ENCODE data around the gene ATP6V0C. TPM values are rescaled to one million over a fixed set of nuclear protein-coding genes. Genes with fewer than 3 reads are reported as not detected.
A peak's percentile ranks its signal among the peaks of the same experiment; 100 is the strongest.

ATP6V0C gene
- total RNA-seq, 1 experiment from 2014 or later: 176 TPM

DNA sequence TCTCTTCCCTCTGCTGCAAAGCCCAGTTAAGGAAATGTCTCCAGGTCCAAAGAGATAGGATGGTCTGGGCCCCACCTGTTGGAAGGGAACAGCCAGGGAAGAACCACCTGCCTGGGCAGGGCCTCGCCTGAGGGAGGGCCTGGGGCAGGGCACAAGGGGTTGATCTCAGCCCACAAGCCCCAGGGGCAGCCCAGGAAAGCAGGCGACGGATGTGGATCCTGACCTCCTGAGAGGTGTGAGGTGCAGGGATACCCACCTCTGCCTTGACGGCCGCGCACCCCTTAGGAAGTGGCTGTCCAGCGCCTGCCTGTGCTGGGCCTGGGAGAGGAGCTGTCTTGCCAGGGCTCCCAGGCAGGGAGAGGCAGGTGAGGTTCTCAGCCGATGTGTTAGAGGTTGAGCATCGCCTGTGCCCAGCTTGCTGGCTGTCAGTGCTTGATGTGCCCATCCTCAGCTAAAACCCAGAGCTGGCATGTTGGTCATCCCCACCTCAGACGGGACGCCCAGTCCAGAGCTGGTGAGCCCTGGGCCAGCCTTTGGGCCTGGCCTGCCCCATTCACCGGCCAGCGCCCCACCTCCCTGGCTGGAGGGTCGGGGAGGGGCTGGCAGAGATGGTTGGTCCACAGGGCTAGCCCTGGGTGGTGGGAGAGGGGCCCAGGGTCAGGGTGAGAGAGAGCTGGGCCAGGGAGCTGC lies 17.0 kb downstream of the ATP6V0C start:
- no peak overlapping the region for H4K8ac ChIP-seq (replicated peaks; ENCODE audit: insufficient read length, low read depth, low read length)
- peaks cover 4% of the 10 kb centered on the region; the same call in 1 of the 2 replicates for H3K27me3 Mint-ChIP-seq (ENCODE audit: low read depth)
- H3K4ac ChIP-seq (ENCODE audit: low read depth, low read length): no peak overlapping the region
- peaks cover 4 to 24% (median 8%) of the 10 kb centered on the region in 3 experiments; a peak in 6 of 7 replicates for H3K36me3 Mint-ChIP-seq (ENCODE audit: insufficient read depth in 1 of 3, low read depth in 3 of 3)
- H2BK12ac ChIP-seq (ENCODE audit: insufficient read length, low read depth, low read length): no peak overlapping the region
- H4K5ac ChIP-seq (ENCODE audit: insufficient read length, low read depth, low read length): no peak overlapping the region
- H3K9ac ChIP-seq (ENCODE audit: extremely low read depth, insufficient read length, low read length): no peak overlapping the region
- H3K9me3 ChIP-seq (ENCODE audit: control insufficient read depth, low read depth, low read length): no peaks in the 10 kb centered on the region
- TF ChIP-seq, protein P1, sequence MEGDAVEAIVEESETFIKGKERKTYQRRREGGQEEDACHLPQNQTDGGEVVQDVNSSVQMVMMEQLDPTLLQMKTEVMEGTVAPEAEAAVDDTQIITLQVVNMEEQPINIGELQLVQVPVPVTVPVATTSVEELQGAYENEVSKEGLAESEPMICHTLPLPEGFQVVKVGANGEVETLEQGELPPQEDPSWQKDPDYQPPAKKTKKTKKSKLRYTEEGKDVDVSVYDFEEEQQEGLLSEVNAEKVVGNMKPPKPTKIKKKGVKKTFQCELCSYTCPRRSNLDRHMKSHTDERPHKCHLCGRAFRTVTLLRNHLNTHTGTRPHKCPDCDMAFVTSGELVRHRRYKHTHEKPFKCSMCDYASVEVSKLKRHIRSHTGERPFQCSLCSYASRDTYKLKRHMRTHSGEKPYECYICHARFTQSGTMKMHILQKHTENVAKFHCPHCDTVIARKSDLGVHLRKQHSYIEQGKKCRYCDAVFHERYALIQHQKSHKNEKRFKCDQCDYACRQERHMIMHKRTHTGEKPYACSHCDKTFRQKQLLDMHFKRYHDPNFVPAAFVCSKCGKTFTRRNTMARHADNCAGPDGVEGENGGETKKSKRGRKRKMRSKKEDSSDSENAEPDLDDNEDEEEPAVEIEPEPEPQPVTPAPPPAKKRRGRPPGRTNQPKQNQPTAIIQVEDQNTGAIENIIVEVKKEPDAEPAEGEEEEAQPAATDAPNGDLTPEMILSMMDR (conservative IDR thresholded peaks at IDR 0.05): no peak
- DNase-seq: no peak
- peak overlapping the region; percentile 79 to 98 for H3K4me3 Mint-ChIP-seq
- no peak overlapping the region for H3K56ac ChIP-seq (ENCODE audit: insufficient read length, low read depth, low read length)
- H3K4me1 ChIP-seq (ENCODE audit: insufficient read depth, low read length): no peaks in the 10 kb centered on the region
- peak overlapping the region; percentile 40 to 83 (median 40); a peak in 4 of 7 replicates for H3K27ac Mint-ChIP-seq
- H2BK5ac ChIP-seq (ENCODE audit: insufficient read length, low read length): no peak overlapping the region
- H3K14ac ChIP-seq (ENCODE audit: insufficient read depth, low read length): no peak overlapping the region
- peaks cover 0 to 2% of the 10 kb centered on the region in 2 experiments; a peak in 1 of 5 replicates for H3K9me3 Mint-ChIP-seq
- no peak overlapping the region for H4K91ac ChIP-seq (ENCODE audit: insufficient read length, low read depth, low read length)
- no peaks in the 10 kb centered on the region for H3K79me1 ChIP-seq (ENCODE audit: insufficient read depth, low read depth, low read length, poor library complexity, severe bottlenecking)
- no peaks in the 10 kb centered on the region for H4K20me1 ChIP-seq (ENCODE audit: control insufficient read depth, insufficient read depth, insufficient read length)
- no peak overlapping the region for H3K27ac ChIP-seq (ENCODE audit: insufficient read length, low read depth, low read length)
- H3K79me2 ChIP-seq (ENCODE audit: insufficient read depth, low read length): no peaks in the 10 kb centered on the region
- peak overlapping the region; percentile 78 for H3K4me2 ChIP-seq (ENCODE audit: insufficient read depth, insufficient read length, low read length)
- H3K18ac ChIP-seq (ENCODE audit: insufficient read length, low read depth, low read length): no peak overlapping the region
- H2BK120ac ChIP-seq (ENCODE audit: low read depth, low read length, poor library complexity, severe bottlenecking): no peak overlapping the region
- no peak overlapping the region for H2AFZ ChIP-seq (ENCODE audit: low read length)
- no CpG with 5 or more reads among the region's 14 CpGs for WGBS (ENCODE audit: extremely low coverage, insufficient read length, low lambda C conversion rate)
- H2BK20ac ChIP-seq (ENCODE audit: low read depth, low read length, poor library complexity, severe bottlenecking): no peak overlapping the region
- no peak overlapping the region for H2BK15ac ChIP-seq (ENCODE audit: low read depth, low read length)
- peaks cover 10% of the 10 kb centered on the region for H3K23me2 ChIP-seq (ENCODE audit: insufficient read length, low read depth, low read length, poor library complexity, severe bottlenecking)
- H3K27me3 ChIP-seq (ENCODE audit: insufficient read depth, low read length): no peaks in the 10 kb centered on the region
- peaks cover 4 to 11% of the 10 kb centered on the region in 2 experiments for H3K4me1 Mint-ChIP-seq
- no peak overlapping the region for H2AK5ac ChIP-seq (ENCODE audit: insufficient read length, low read length)
- no peak overlapping the region for H3K23ac ChIP-seq (ENCODE audit: insufficient read length, low read depth, low read length)
- no peak overlapping the region for H3T11ph ChIP-seq (ENCODE audit: low read length)
